GM11168 (cell line): Measurements from ENCODE around the gene BRD7.

Experiments
- in situ Hi-C: fragments of 300-500 bp; cut with MboI; formaldehyde crosslinking; loops from one replicate; pipeline ENCODE4 v1.12.0; 2022; ENCODE audit warnings: low sequenced_read_pairs; ENCODE audit not compliant: unreplicated experiment

Gene BRD7

DNA sequence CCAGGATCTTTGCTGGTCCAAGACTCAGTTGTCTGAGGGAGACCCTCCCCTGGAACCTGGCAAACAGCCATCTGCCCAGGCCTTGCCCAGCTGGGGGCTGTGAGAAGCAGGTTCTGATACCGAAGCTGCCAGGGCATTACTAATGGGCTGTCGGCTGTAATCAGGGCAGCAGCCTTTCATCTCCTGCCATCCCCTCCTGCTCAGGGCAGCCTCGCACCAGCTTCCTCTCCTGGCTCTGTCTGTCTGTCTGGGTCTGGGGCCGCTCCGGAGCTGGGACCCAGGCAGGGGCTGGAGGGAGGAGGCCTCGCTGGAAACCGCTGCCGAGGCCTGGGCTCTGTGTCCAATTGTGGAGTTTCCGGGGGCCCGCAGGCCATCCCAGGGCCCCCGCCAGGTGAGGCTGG is 21.6 kb upstream of the BRD7 start:
- in situ Hi-C loops = no loop called here

DNA sequence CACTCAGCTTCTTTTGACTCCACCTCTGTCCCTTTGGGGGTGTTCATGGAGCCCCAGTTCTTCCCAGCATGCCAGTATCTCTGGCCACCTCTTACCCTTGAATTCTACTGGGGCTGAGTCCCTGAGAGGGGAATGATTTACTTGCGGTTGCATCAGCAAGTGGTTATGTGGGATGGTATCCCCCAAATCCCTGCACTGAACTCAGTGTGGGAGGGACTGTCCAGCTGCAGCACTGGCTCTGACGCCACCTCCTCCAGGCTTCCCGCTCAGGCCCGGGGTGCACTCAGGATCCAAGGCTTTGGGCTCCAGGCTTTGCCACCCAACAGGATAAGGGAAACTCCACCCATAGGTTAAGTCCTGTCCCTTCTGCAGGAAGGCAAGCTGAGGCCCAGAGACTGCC is 21.1 kb upstream of the BRD7 start:
- in situ Hi-C loops = no loop called here

GRCh38 chr16:50388496-50388895 is 19.7 kb upstream of the BRD7 start:
- in situ Hi-C loops = no loop called here

DNA sequence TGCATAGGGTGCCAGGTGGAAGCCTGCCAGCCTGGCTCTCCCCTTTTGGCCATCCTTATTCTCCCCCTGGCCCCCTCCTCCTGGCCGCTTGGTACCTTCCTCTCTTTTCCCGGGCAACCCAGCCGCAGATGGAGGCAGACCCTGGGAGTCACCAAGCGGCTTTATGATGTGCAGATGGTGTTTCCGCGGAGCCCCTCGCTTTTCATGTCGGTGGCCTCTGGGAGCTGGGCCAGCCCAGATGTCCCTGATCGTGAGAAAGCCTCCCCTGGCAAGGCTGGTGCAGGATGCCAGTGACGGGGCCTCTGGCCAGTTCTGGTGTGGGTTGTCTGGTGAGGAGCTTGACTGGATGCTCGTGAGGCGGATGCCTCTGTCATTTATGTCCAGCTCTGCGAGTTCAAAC is 18.0 kb upstream of the BRD7 start:
- in situ Hi-C loops = no loop called here

DNA sequence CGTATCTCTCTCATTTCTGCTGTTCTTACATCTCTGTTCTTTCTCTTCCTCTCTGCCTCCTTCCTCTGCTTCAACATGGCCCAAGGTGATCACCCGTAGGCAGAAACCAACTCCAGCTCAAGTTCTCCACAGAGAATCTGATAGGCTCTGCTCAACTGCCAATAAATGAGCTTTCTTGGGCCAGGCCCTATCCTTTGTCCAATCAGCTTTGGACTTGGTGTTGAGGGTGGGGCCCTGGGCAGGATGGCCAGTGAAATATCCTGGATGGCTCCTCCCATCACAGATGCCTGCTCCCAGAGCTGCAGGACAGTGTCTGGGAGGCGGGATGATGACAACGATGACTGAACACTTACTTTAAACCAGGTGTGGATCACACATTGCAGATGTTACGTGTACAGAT is 17.4 kb upstream of the BRD7 start:
- in situ Hi-C loops = no loop called here

GRCh38 chr16:50384500-50385135 is 15.8 kb upstream of the BRD7 start:
- in situ Hi-C loops = no loop called here

GRCh38 chr16:50381679-50382440 is 13.1 kb upstream of the BRD7 start:
- in situ Hi-C loops = no loop called here

- in situ Hi-C loops = no loop called here
These were observed 9.6 kb upstream of the BRD7 start for GRCh38 chr16:50378417-50378816.

DNA sequence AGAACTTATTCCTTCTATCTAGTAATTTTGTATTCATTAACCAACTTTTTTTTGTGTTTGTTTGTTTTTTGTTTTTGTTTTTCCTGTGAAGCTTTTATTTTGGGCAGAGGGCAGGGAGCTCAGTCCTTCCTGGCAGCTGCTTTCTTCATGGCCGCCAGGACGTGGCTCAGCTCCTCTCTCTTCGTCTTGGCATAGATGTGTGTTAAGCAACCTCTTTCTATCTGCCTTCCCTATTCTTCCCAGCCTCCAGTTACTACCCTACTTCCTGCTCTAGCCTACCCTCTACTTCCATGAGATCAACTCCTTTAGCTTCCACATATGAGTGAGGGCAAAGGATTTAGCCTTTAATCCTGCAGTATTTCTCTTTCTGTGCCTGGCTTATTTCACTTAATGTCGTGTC is 8.2 kb upstream of the BRD7 start:
- in situ Hi-C loops = no loop called here

DNA sequence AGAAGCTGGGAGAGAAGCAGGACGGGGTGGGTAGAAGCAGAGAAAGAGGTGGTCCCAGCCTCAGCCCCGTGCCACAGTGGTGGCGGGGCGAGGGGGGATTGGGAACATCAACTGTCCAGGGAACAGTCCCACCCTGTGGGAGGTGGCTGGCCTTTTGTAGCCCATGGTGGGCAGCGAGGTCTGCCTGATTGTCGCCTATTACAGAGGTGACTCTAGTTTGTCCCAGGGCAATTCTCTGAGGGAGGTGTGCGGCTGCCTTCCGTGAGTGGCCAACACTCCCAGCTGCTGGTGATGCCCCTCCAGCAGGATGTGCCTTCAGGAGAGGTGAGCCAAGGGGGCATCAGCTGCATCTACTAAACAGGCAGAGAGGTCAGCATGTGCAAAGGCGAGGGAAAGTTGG is 5.0 kb upstream of the BRD7 start:
- in situ Hi-C loops = no loop called here

- in situ Hi-C loops = no loop called here
These were observed 4.5 kb upstream of the BRD7 start for GRCh38 chr16:50373345-50373701.

GRCh38 chr16:50372611-50373344 is 4.0 kb upstream of the BRD7 start:
- in situ Hi-C loops = no loop called here

DNA sequence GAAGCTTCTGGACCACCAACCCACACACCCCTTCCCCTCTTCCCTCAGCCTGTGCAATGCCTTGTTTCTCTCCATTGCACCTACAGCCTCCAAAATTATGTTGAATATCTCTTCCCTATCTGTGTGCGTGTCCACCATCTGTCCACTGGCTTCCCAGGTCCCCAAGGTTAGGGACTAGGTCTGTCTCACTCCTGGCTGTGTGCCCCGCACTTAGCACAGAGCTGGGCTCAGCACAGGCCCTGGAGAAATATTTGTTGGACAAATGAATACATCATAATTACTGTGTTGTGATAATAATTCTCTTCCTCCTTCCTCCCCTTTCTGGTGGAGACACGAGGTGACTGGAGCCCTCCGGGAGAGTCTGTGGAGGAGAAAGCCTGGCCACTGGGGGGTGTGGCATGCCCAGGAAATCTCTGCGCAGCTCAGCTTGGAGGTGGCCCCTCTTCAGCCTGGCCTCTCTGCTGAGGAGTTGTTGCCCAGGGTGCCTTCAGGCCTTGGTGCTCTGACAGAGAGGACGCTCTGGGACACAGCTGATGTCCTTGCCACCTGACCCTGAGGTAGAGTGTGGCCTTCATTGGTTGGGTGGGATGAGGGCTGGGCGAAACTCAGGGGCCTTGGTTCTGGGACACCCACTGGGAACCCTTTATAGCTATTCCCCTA is 3.3 kb upstream of the BRD7 start:
- in situ Hi-C loops = no loop called here

GRCh38 chr16:50371036-50371716 is 2.4 kb upstream of the BRD7 start:
- in situ Hi-C loops = no loop called here

GRCh38 chr16:50369133-50369804 is 481 bp upstream of the BRD7 start:
- in situ Hi-C loops = no loop called here

DNA sequence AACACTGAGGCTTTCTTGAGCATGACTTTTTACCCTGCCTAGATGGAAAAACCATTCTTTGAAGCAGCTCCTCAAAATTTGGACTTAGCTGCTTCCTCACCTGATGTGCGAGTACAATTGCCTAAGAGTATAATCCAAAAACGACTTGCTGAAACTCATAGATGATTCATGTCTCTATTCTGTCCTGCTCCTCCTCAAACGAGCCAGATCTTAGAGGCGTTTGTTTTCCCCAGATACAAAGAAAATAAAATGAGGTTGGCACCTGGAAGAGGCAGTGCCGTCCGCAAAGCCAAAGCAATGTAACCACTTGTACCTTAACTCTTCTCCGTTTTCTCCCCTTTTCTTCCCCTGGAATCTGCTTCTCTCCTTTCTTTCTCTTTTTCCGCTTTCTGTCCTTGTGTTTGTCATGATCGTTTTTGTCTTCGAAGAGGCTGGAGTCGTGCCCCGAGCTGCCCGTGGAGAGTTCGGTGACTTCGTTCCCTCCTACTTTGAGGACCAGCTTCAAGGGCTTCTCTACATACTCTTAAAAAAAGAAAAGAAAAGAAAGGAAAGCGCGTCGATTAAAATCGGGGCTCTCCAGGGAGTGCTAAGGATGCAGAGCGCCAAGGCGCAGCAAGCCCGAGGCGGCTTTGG is 895 bp downstream of the BRD7 start:
- in situ Hi-C loops = no loop called here

DNA sequence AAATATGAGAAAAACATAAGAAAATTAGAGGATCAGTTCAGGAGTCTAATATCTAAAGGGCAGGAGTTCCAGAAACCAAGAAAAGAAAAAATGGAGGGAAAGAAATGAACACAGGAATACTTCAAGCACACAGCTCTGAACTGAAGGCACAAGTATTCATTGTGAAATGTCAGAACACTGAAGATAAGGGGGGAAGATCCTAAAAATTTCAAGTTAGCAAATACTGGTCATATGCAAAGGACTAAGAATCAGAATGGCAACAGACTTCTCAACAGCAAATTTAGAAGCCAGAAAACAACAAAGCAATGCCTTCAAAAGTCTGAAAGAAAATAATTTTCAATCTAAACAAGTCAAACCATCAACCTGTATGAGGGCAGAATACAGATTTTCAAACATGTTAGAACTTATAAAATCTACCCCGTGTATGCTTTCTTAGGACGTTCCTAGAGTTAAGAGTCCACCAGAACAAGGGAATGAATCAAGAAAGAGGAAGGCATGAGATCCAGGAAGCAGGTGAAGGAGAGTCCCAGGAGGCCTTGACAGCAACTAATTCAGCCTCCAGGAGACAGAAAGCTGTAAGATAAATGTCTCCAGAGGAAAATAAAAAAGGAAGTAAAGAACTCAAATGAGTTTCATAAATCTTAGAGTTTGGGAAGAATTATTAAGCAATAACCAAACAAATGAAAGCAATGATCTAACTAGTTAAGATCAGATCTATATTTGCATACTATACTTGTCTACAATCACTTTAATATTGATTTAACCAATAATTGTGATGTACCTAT is 2.8 kb downstream of the BRD7 start:
- in situ Hi-C loops = no loop called here

DNA sequence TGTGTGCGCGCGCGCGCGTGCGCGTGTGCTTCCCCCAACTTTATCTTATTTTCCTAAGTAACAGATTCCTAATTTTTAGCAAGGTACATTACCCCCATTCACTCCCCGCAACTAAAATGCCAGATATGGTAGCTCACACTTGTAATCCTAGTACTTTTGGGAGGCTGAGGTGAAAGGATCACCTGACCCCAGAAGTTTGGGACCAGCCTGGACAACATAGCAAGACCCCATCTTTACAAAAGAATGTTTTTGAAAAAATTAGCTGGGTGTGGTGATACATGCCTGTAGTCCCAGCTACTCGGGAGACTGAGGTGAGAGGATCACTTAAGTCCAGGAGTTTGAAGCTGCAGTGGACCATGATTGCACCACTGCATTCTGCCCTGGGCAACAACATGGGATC is 5.1 kb downstream of the BRD7 start:
- in situ Hi-C loops = no loop called here

DNA sequence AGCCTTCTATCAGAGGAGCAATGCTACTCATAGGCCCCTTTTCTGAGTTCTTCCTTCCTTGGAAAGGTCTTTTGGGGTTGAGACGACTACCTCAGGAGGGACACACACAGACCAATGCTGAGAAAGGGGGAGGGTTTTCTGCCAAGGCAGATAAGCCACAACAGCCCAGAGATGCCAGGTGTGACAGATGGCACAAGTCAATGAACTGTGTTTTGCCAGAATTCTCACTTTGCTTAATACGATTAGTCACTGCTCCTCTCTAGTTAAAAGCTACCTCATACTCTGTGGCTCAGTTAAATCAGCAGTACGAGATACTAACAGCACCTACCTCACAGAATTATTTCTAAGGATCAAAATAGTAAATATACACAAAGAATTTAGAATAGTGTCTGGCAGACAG is 8.0 kb downstream of the BRD7 start:
- in situ Hi-C loops = no loop called here
